ENCODE measurements around the gene PWWP2B. TPM values are rescaled to one million over a fixed set of nuclear protein-coding genes. Genes with fewer than 3 reads are reported as not detected.

PWWP2B gene
- total and polyA plus RNA-seq, 2 experiments from 2014 or later, result 2.3 to 12.8 TPM

GRCh38 chr10:132366499-132366898 lies 30.5 kb upstream of the PWWP2B start:
- Mint-ChIP-seq H3K27me3 (ENCODE audit: insufficient read depth, low read depth, poor library complexity) (peaks cover 10% of the 10 kb centered on the region), H3K36me3 (ENCODE audit: low read depth) (no peaks in the 10 kb centered on the region), H3K4me3 (no peak overlapping the region), H3K27ac (no peak overlapping the region), H3K4me1 (peaks cover 26% of the 10 kb centered on the region), H3K9me3 (no peaks in the 10 kb centered on the region)
- no peak for TF ChIP-seq EZH2 (IDR thresholded peaks at IDR 0.05; ENCODE audit: low read depth, unreplicated experiment)
- no peak for TF ChIP-seq REST (IDR thresholded peaks at IDR 0.05; ENCODE audit: unreplicated experiment)
- TF ChIP-seq STAT1 (IDR thresholded peaks at IDR 0.05; ENCODE audit: unreplicated experiment), result no peak
- TF ChIP-seq ZNF462 (CRISPR knock-in tag; IDR thresholded peaks at IDR 0.05), result no peak
- TF ChIP-seq ZNF114 (CRISPR knock-in tag; IDR thresholded peaks at IDR 0.05), result no peak
- TF ChIP-seq CTCF (conservative IDR thresholded peaks at IDR 0.05; ENCODE audit: low read depth in 2 of 2), result no peak
- TF ChIP-seq POLR2AphosphoS5 (IDR thresholded peaks at IDR 0.05; ENCODE audit: low read depth), result no peak
- TF ChIP-seq EZH2phosphoT487 (IDR thresholded peaks at IDR 0.05; ENCODE audit: unreplicated experiment), result no peak
- no peak for TF ChIP-seq NANOG (IDR thresholded peaks at IDR 0.05; ENCODE audit: borderline replicate concordance)
- TF ChIP-seq JUNB (IDR thresholded peaks at IDR 0.05; ENCODE audit: unreplicated experiment), result no peak
- TF ChIP-seq ETS1 (IDR thresholded peaks at IDR 0.05), result no peak
- no peak for TF ChIP-seq ZNF331 (CRISPR knock-in tag; IDR thresholded peaks at IDR 0.05; ENCODE audit: low read depth)
- no peak for TF ChIP-seq CREB1 (CRISPR knock-in tag; IDR thresholded peaks at IDR 0.05; ENCODE audit: low read depth)
- no peak for ATAC-seq
- Histone ChIP-seq H3K4me1 (ENCODE audit: insufficient read depth) (no peaks in the 10 kb centered on the region), H3K4me3 (no peak overlapping the region), H3K36me3 (ENCODE audit: insufficient read depth) (no peaks in the 10 kb centered on the region), H3K4me2 (no peak overlapping the region), H4K20me1 (replicated peaks; ENCODE audit: insufficient read depth) (no peaks in the 10 kb centered on the region), H3K9me2 (ENCODE audit: insufficient read depth) (no peaks in the 10 kb centered on the region), H3K79me2 (replicated peaks; ENCODE audit: insufficient read depth) (no peaks in the 10 kb centered on the region), H3K27me3 (ENCODE audit: insufficient read depth) (no peaks in the 10 kb centered on the region), H2AFZ (no peak overlapping the region), H3K27ac (ENCODE audit: low read depth) (no peak overlapping the region), H3F3A (replicated peaks; ENCODE audit: low read depth) (0 out of 2 replicates have a peak, but pooled peaks cover 3% of the 10 kb centered on the region)
- DNase-seq (ENCODE audit: low spot score), result no peak
